ENCODE results near the gene HDC.

The HDC gene, protein sequence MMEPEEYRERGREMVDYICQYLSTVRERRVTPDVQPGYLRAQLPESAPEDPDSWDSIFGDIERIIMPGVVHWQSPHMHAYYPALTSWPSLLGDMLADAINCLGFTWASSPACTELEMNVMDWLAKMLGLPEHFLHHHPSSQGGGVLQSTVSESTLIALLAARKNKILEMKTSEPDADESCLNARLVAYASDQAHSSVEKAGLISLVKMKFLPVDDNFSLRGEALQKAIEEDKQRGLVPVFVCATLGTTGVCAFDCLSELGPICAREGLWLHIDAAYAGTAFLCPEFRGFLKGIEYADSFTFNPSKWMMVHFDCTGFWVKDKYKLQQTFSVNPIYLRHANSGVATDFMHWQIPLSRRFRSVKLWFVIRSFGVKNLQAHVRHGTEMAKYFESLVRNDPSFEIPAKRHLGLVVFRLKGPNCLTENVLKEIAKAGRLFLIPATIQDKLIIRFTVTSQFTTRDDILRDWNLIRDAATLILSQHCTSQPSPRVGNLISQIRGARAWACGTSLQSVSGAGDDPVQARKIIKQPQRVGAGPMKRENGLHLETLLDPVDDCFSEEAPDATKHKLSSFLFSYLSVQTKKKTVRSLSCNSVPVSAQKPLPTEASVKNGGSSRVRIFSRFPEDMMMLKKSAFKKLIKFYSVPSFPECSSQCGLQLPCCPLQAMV

GRCh38 chr15:50265620-50266019 lies at the start of gene HDC:
Gene HDC, minus strand, starts transcription at chr15:50265726. Its CDS starts 103 bp downstream, at chr15:50265623.
- no peak for DNase-seq (ENCODE audit: low spot score)

DNA sequence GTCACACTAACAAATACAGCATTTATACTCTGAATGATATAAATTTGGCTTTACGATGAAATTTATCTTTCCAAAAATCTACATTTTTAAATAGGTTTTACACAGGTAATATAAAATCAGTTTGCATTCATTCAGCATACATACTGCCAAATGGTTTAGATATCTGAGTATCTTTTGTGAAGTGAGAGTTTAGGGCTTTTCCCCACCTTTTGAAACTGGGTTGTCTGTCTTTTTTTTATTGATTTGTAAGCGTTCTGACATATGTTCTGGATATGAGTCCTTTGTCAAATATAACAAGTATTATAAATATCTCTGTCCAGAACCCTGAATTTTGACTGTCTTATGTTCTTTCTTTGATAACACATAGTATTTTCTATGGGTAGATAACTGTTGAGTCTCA lies 47.1 kb upstream of the HDC start:
- no peak for DNase-seq (ENCODE audit: low spot score)

DNA sequence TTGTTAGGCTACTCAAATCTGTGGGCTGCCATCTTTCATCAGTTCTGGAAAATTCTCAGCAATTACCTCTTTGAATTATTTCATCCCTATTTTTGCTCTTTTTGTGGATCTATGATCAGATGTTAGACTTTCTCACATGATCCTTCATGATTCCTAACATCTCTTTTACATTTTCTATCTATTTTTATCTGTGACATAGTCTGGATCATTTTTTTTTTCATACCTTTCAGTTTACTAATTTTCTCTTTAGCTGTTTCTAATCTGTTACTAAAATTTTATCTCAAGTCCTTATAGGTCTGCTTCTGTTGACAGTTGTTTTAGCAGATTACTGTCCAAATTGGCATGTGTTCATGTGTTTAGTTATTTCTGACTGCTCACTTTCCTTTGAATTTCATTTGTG lies 42.3 kb upstream of the HDC start:
- no peak for DNase-seq (ENCODE audit: low spot score)

DNA sequence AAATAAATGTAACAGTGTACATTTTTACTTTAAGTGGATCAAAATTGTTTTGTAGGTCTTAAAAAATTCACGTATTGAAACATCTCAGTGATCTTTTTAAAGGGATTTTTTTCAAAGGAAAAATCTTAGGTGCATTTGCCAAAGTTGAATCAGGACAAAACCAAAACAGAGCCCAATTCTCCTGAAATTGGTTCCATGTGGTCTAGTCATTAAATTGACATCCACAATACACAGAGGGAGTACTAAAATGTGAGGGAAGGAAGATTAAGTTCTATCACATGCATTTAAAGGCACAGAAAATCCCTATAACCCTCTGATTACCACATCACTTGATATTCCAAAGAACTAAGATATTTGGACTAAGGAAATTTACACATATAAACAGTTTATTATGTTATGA lies 39.3 kb upstream of the HDC start:
- DNase-seq (ENCODE audit: low spot score) = no peak

- no peak for DNase-seq (ENCODE audit: low spot score)
Measured at GRCh38 chr15:50302581-50302980, 37.1 kb upstream of the HDC start.

GRCh38 chr15:50298340-50298739 lies 32.8 kb upstream of the HDC start:
- no peak for DNase-seq (ENCODE audit: low spot score)

DNA sequence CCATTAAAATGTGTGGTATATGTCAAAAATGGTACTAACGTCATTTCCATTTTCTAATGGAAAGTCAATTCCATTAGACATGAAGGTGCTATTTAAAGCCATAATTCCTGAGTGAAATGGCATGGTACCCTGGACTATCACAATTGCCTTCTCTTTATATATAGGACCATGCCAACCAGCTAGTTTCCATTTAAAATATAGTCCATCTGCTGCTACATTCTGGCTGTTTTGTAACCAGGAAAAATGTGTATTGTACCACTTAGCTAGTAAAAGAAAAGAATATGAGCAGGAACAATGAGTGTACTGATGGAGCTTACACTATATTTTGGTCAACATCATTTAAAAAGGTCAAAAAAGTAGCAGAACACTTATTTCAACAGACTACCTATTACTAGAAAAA lies 30.4 kb upstream of the HDC start:
- DNase-seq (ENCODE audit: low spot score) = no peak

DNA sequence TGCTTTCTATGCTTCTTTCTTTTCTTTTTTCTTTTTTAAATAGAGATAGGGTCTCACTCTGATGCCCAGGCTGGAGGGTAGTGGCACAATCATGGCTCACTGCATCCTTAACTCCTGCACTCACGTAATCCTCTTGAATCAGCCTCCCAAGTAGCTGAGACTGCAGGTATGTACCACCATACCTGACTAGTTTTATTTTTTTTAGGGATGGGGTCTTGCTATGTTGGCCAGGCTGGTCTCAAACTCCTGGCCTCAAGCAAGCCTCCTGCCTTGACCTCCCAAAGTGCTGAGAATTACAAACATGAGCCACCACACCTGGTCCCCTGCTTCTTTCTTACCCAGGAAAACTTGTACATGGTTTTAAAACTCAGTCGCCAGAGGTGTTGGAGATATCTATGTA lies 24.2 kb upstream of the HDC start:
- DNase-seq (ENCODE audit: low spot score) = no peak

DNA sequence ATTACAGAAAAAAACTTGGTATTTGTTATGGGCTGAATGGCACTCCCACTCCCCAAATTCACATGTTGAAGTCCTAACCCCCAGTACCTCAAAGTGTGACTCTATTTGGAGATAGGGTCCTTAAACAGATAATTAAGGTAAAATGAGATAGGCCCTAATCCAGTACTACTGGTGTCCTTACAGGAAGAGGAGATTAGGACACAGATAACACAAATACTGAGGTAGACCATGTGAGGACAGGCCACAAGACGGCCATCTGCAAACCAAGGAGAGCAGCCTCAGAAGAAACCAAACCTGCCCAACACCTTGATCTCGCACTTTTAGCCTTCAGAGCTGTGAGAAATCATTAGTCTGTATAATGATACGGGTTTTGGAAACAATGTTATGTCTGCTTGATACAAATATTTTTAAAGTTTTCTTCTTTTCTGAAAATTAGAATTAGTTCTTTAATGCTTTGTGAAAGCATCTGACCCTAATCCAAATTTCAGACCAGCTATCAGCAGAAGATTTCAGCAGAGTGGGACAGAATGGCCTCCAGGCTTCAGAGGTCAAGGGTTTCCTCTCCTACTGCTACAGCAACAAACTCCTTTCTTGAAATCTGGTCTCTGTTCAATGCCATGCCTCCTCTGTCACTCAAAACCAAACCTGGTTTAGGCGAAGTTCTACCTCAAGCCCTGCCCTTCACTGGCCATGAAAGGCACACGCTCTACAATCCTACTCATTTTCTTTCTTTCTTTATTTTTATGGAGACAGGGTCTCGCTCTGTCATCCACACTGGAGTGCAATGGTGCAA lies 22.0 kb upstream of the HDC start:
- DNase-seq (ENCODE audit: low spot score) = no peak

- no peak for DNase-seq (ENCODE audit: low spot score)
Measured at GRCh38 chr15:50281427-50281826, 15.9 kb upstream of the HDC start.

- no peak for DNase-seq (ENCODE audit: low spot score)
Measured at GRCh38 chr15:50280271-50280670, 14.7 kb upstream of the HDC start.

DNA sequence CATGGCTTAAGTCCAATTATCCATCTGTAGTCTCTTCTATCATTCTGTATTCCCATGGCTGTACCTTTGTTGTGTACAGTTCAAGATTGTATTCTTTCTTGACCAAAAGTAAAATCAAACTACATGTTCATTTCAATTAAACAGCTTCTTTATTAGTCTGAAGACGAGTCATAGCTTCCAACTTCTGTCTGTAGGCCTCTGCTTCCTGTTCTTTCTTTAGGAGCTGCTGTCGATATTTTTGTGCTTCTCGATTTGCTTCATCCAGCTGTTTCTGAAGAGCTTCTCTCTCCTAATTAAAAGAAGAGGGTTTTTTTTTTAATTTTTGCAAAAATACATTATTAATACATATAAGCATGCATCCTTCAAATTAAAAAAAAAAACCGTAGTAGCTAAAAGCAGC lies 13.0 kb upstream of the HDC start:
- no peak for DNase-seq (ENCODE audit: low spot score)

- no peak for DNase-seq (ENCODE audit: low spot score)
Measured at GRCh38 chr15:50277370-50277769, 11.8 kb upstream of the HDC start.

DNA sequence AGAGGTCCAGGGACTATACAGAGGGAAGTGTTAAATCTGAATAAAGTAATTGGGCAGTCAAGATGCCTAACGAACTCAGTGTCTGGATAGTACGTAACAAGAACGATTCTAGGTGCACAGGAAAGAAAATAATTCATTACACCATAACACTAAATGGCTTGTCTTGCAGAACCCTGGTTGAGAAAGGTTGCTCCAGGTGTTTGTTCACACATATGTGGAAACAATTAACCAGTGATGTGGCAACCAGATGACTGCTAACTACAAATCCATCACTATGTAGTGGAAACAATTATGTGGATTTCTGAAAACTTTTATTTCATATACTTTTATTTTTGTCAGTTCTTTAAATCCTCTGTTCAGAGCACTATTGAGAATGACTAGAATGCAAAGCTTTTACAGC lies 10.4 kb upstream of the HDC start:
- no peak for DNase-seq (ENCODE audit: low spot score)

DNA sequence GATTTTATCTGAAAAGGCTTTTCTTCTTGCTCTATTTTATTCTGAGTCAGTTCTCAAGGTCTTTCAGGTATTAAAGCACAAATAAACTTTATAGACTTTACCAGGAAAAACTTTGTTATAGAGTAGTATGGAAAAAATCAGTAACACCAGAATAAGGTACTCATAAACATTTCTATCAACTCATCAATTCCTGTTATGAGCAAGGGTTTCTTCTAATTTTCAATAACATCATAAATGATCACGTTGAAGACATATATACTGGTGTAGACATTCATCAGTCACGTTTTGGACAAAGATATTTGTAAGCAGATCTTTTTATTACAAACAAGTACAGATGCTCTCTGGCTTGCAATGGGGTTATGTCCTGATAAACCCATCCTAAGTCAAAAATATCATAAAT lies 9.6 kb upstream of the HDC start:
- DNase-seq (ENCODE audit: low spot score) = no peak

DNA sequence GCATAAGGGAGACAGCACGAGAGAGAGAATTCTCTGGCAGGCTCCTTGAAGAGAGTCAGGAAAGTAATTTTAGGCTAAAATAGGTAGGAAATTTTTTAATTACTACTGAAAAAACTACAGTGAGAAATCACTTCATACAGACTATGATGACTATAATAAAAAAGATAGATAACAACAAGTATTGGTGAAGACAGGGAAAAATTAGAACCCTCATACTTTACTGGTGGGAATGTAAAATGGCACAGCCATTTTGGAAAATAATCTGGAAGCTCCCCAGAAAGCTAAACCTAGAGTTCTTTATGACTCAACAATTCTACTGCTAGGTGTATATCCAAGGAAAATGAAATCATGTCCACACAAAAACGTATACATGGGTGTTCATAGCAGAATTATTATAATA lies 2.1 kb upstream of the HDC start:
- DNase-seq (ENCODE audit: low spot score) = no peak

GRCh38 chr15:50262533-50262932 lies 3.0 kb downstream of the HDC start:
- DNase-seq (ENCODE audit: low spot score) = peak; percentile 21

DNA sequence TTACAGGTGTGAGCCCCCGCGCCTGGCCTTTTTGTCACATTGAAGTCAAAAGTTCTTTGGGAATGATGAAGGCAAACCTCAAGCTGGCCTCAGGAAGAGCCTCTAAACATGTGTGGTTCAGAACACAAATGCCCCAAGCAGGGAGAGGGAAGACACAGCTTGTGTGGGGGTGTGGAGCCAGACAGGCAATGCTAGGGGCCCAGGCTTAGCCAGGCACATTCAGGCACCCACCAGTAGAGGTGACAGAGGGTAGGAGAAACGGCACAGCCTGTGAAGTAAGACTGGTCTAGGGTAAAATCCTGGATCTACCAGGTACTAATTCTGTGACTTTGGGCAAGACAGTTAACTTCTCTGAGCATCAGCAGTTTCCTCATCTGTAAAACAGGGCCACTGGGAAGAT lies 3.5 kb downstream of the HDC start:
- no peak for DNase-seq (ENCODE audit: low spot score)

DNA sequence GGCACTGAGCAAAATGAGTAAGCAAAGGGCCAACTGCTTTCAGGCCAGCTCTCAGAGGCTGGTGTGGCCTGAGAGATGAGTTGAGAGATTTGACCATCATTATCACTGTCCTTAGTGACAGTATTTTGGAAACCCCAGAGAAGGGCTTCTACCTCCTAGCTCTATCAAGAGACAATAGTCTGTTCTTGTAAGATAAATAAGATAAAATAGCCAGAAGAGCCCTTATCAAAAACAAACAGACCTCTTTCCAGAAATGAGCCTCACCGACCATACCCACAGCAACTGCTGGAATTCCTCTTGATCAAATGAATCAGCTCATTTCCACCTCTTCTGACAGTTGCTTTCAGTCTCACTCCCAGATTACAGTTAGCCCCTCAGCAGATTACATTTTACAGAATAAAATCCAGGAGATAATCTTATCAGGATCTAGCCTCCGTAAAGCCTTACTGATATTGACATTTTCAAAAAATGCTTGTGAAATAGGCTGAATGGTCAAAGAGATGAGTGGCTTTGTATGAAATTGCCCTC lies 4.5 kb downstream of the HDC start:
- no peak for DNase-seq (ENCODE audit: low spot score)

DNA sequence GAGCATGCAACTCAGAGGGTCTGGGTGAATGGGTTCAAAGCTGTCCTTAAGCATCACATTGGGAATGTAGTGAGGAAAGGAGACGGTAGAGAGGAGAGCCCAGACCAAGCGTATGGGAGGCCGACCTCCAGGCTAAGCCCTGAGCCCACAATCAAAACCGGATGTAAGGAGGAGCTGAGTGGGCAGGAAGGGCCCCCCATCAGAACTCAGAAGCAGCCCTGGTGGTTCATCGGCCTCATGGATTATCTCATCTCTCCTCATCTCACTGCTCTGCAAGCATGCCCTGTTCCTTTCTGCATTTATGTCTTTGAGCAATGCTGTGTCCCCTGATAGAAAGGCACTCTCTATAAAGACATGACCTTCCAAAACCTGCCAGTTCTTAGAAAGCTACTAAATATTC lies 6.2 kb downstream of the HDC start:
- no peak for DNase-seq (ENCODE audit: low spot score)

DNA sequence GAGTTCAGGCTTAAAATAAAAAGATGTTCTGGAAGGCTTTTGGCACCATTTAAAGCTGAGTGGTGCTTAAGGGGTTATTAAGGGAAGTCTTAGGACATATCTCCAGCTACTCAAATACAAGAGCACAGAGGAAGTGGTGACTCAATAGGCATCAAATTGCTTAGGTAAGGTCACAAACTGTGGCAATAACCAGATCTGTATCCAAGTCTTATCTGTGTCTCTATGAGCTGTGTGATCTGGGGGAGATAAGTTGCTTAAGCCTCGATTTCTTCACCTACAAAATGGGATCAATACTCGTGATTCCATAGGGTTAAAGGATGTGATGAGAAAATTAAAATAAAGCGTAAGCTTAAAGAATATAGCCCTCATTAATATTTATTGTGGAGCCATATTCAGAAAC lies 7.6 kb downstream of the HDC start:
- DNase-seq (ENCODE audit: low spot score) = no peak

GRCh38 chr15:50257332-50257731 lies 8.2 kb downstream of the HDC start:
- DNase-seq (ENCODE audit: low spot score) = no peak

Data from CD4-positive, alpha-beta T cell treated with Interleukin-15 for 4 hours (primary cell).